CD4-positive, alpha-beta T cell treated with Interleukin-17A for 4 hours (primary cell): ENCODE data around the gene AKT3.
A peak's percentile ranks its signal among the peaks of the same experiment; 100 is the strongest.
"Not testable (repeated sequence)": the region's sequence is repeated elsewhere in the genome, so short reads cannot be mapped to it uniquely, and the experiment has no call there.

Experiments used
- DNase-seq: peaks from one replicate; pipeline ENCODE4 v3.0.0-alpha.2; 2020; ENCODE audit warnings: mixed read lengths

AKT3 gene

DNA sequence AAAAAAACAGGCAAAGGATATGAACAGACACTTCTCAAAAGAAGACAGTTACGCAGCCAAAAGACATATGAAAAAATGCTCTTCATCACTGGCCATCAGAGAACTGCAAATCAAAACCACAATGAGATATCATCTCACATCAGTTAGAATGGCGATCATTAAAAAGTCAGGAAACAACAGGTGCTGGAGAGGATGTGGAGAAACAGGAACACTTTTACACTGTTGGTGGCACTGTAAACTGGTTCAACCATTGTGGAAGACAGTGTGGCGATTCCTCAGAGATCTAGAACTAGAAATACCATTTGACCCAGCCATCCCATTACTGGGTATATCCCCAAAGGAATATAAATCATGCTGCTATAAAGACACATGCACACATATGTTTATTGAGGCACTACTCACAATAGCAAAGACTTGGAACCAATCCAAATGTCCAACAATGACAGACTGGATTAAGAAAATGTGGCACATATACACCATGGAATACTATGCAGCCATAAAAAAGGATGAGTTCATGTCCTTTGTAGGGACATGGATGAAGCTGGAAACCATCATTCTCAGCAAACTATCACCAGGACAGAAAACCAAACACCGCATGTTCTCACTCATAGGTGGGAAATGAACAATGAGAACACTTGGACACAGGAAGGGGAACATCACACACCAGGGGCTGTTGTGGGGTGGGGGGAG is 77.5 kb downstream of the AKT3 start:
- not testable (repeated sequence) for DNase-seq

- no peak for DNase-seq
These were observed 79.2 kb downstream of the AKT3 start for GRCh38 chr1:243770860-243771259.

DNA sequence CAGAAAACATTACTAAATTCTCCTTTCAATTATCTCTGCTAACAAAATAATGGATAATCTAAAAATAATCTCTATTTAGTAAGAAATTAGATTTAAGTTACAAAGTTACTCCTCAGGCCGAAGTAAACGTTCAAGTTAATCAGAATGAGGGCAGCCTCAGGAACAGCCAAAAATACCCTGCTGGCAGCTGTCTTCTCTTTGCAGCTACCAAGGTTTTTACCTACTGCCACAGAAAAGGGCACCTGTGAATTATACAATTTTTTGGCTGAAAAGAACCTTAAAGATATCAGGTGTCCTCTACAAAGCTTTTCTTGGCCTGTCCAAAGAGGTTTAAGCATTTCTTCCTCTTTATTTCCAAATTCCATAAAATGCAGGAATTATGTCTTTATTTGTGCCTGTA is 84.4 kb downstream of the AKT3 start:
- no peak for DNase-seq

GRCh38 chr1:243763806-243764205 is 86.2 kb downstream of the AKT3 start:
- DNase-seq, result no peak

GRCh38 chr1:243758647-243759046 is 91.4 kb downstream of the AKT3 start:
- DNase-seq, result no peak

GRCh38 chr1:243756529-243756928 is 93.5 kb downstream of the AKT3 start:
- DNase-seq, result no peak

- no peak for DNase-seq
These were observed 95.7 kb downstream of the AKT3 start for GRCh38 chr1:243754348-243754747.

DNA sequence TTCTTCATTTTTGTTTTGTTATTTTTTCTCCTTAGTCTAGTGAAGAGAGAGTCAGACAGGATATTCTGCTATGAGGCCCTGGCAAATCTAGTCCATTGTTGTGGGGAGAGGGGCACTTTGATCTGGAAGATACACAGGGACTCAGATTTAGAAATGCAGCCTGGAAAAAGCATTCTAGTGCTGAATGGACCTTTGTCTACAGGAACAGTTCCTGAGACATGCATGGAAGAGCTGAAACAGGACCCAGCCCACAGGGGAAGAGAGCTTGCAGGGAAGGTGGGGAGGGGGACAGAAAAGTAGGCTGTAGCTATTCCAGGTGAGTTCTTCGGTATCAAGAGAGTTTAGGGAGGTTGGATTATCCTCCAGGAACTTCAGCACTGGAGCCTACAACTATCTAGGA is 98.5 kb downstream of the AKT3 start:
- no peak for DNase-seq

DNA sequence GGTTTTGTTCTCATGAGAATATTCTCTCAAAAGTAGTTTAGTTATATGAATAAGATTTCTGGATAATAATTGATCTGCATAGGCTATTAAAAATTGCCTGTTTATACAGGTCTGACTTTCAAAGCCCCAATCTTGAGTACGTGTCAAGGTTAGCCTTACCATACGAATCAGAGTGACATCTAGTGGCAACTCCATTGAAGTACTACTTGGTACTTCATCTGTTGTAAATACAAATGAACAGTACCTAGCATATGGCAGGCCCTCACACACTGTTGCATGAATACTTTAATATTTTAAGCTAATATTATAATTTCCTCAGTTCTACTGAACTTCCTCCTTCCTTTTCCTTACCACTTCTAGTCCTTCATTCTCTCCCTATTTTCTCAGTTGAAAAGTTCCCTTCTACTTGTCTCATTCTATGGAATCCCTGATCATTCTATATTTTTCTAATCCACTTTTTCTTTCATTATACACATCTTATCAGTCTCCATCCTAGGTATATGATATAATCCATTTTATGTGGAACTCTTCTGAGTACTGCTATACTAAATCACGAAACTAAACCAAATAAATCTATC is 101.2 kb downstream of the AKT3 start:
- peak; percentile 21 for DNase-seq

- DNase-seq, result no peak
These were observed 101.8 kb downstream of the AKT3 start for GRCh38 chr1:243748227-243748626.

- DNase-seq, result no peak
These were observed 103.3 kb downstream of the AKT3 start for GRCh38 chr1:243746751-243747150.

DNA sequence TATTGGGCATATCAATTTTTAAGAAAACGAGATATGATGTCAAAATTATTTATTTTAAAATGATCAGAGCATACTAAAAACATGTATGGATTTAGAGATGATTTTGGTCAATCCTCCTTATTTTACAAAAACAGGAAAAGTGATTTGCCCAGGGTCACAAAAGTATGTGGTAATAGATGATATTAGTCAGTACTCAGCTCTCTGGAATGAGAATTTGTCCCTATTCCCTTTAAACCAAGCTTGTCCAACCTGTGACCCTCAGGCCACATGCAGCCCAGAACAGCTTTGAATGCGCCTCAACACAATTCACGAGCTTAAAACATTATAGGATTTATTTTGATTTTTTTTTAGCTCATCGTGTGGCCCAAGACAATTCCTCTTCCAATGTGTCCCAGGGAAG is 104.7 kb downstream of the AKT3 start:
- DNase-seq, result no peak

DNA sequence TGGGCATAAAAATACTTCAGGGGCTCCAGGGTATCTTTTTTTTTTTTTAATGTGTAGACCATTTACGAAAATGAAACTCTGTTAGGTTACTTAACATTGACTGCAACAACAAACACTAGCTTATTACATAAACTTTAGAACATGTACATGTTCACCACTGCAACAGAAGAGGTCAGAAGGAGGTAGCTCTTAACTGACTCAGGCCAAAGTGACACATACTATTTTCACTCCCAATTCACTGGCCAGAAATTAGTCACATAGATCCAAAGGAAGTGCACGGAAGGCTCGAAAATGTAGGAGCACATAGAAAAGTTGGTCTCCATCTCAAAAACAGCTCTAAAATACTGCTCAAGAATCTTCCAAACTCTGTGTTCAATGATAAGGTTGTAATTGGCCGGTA is 107.2 kb downstream of the AKT3 start:
- DNase-seq, result no peak

DNA sequence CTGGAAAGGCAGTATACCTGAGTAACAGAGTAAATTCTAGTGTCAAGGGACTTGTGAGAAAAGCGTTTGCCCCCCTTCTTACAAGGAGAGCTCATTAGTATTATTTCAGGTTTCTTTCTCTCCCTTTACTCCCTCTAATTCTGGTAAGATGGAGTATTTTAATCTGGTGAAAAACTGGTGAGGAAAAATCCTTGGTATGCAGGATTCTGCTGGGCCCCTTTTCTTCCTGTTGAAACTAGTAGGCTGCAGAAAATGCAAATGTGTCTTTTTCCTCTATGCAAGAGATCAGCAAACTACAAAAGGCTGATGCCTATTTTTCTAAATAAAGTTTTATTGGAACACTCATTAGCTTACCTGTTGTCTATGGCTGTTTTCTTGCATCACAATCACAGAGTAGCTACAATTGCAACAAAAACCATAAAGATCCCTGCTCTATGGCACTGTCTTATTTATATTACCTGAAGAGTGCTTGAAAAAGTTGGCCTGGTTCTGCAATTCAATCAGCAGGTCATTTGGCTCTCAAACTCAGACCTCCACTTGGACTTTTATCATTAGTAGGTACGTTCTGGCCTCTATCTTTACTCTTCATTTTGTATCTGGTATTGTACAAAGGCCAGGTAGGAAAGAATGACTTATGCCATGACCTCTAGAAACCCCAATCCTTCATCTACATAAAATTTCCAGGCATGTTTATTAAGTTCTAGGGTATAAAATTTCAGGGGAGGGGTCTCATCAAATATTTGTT is 109.6 kb downstream of the AKT3 start:
- DNase-seq, result no peak

DNA sequence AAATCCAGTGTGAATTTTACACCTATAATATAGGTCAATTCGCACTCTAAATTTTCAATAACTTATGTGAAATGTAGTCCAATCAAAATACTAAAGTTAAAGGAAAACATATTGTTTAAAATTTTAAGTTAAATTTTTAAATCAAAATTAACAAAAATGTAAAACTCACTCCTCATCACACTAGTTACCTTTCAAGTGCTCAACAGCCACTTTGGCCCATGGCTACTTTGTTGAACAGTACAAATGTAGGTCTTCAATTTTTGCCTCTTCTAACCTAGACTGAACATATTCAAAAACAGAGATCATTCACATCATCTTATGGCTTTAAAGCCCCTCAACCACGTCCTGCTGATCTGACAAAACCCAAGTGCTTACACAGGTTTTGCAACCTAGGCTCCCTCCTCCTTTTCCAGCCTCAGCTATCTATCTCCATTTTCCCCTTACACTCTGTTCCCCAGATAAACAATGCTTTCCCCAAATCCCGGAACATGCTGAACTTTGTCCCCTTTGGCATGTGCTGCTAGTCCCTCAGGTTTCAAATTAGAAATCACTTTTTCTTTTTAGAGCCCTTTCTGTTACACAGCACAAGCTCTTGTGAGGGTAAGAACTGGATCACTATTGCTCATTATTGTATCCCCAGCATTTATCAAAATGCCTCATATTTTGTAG is 110.6 kb downstream of the AKT3 start:
- no peak for DNase-seq

DNA sequence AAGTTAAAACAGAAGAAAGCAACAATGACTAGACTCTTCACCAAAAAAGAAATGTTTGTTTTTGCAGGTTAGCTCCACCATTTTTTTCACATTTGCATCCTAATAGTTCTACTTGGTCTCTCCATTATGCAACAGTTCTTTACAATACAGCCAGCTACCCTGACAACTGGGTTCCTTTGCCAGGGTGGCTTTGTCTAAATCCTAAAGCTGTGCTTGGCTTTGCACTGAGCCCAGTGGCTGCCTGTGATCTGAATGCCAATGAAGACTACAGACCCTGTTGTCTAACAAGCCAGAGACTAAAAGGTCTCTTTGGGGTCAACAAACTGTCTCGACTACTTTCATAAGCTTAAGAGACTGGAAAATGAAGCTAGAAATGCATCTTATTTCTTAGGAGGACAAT is 112.0 kb downstream of the AKT3 start:
- DNase-seq, result no peak

DNA sequence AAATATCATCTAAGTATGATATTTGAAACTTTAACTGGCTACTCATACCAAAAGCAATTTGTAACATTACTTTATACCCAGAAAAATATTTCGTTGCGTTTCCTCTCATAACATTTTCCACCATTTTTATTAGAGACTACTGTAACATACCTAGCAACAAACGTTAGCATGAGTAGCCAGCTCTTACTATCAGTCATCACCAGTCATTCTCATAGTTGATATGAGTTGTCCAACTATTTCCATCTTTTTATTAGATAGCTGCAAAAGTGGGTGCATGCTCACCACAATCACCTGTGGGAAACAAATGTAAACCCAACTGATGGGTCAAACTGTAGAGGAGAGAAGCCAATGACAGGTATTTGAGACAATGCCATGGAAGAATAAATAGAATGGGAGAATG is 114.6 kb downstream of the AKT3 start:
- no peak for DNase-seq

GRCh38 chr1:243734308-243734695 is 115.7 kb downstream of the AKT3 start:
- no peak for DNase-seq

DNA sequence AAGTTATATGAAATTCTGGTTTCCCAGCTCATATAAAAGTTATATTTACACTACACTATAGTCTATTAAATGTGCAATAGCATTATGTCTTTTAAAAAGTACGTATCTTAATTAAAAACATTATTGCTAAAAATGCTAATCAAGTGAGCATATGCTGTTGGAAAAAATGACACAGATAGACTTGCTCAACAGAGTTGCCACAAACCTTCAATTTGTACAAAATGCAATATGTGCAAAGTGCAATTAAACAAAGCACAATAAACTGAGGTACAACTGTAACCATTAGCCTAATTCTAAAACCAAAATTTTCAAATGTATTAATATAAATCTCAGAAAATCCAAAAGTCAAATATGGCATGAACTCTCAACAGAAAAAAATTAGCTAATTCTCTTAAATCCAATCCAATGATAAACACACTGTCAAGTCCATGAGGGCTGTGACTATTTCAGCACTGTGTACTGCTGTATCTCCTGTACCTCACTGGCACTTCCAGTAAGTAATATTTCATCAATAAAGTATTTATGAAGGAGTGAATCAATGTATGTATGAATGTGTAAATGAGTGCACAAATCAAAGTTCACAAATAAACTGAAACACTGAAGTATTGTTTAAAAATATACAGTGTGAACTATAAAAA is 116.3 kb downstream of the AKT3 start:
- no peak for DNase-seq

GRCh38 chr1:243732637-243733036 is 117.4 kb downstream of the AKT3 start:
- DNase-seq, result no peak

DNA sequence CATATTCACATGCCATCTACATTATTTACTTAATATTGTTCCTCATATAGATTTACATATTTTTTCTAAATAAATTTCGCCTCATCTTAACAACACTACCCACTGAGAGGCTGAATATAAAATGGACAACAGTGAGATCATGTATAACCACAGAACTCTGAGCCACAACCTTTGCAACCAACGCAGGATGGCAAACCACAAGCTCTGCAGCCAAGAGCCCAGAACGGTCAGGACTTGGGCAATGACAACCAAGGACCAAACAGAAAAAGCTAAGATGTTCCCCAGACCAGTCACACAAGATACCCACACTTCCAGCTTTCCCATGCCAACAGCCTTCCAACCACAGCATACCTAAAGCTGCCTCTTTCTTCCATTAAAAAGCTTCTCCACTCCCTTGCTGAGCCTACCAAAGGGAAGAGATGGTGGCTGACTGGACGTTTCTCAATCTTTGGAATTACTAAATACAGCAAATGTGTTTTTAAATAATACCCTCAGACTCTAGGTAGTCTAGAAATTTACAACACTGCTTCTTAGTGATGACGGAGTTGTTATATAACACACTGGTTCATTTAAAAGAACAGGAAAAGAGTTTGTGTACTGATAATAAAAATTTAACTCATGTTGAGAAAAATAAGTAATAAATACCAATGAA is 117.9 kb downstream of the AKT3 start:
- no peak for DNase-seq

DNA sequence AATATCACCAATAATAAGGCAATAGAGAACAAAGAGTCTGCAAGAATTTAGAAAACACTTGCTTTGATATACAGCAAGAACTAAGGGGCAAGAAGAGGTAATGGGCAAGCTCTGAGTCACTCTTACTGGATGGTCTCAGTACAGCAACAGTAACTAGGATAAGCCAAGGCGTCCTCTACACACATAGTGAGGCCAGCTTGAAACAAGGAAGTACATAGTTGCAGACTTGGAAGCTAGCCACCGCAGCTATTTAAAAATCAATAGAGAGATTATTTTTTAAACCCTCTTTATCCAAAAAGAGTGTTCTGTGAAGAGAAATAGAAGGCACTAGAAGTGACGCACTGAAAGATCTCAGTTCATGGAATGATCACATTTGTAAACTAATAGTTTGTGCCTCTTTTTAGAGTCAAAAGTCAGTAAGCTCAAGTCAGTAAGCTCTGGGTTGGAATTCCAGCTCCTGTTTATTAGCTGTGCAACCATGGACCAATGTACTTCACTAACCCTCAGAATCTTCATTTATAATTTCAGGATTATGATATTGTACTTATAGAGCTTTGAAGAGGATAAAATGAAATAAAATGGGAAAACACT is 118.6 kb downstream of the AKT3 start:
- DNase-seq, result no peak
